OCI-LY3 (cell line): ENCODE results near the gene COL16A1.

Experiments used
- H2AFZ ChIP-seq: fragments of 200-600, 300-600 bp; shearing (Covaris generic); 2 replicates; pipeline ENCODE4 v1.6.0; 2014; ENCODE audit warnings: antibody characterized with exemption, low read depth, low read length
- H3K27ac ChIP-seq: fragments of 200-600, 300-600 bp; sonication (generic); 2 replicates; pipeline ENCODE4 v1.5.1; 2014; ENCODE audit warnings: mild to moderate bottlenecking, low read length, moderate library complexity, mixed read lengths
- H3K27me3 ChIP-seq: fragments of 200-600, 300-600 bp; sonication (generic); 2 replicates; pipeline ENCODE4 v1.6.1; 2014; ENCODE audit warnings: low read depth, low read length, mixed read lengths
- H3K36me3 ChIP-seq: fragments of 200-600, 300-600 bp; sonication (generic); replicated peaks from 2 replicates; pipeline ENCODE3; 2014; ENCODE audit warnings: low read depth, low read length, mixed read lengths
- H3K4me1 ChIP-seq: fragments of 300-600, 200-600 bp; sonication (generic); 2 replicates; pipeline ENCODE4 v1.6.1; 2014; ENCODE audit warnings: low read length, mixed read lengths
- H3K4me2 ChIP-seq: fragments of 200-600, 300-600 bp; sonication (generic); 2 replicates; pipeline ENCODE4 v1.6.1; 2014; ENCODE audit warnings: low read length, mixed read lengths
- H3K4me3 ChIP-seq: fragments of 300-600, 200-600 bp; sonication (generic); 2 replicates; pipeline ENCODE4 v1.5.1; 2014; ENCODE audit warnings: antibody characterized with exemption, mild to moderate bottlenecking, low read length, moderate library complexity
- H3K79me2 ChIP-seq: fragments of 300-600, 200-600 bp; shearing (Covaris generic); 2 replicates; pipeline ENCODE4 v1.6.1; 2014; ENCODE audit warnings: mild to moderate bottlenecking, low read length, mixed read lengths
- H3K9ac ChIP-seq: fragments of 300-600, 200-600 bp; shearing (Covaris generic); 2 replicates; pipeline ENCODE4 v1.6.0; 2014; ENCODE audit warnings: mild to moderate bottlenecking, low read length, moderate library complexity
- H3K9me3 ChIP-seq: fragments of 200-600, 300-600 bp; shearing (Covaris generic); 2 replicates; pipeline ENCODE4 v1.6.1; 2014; ENCODE audit warnings: low read length, mixed read lengths; ENCODE audit not compliant: insufficient read depth
- H4K20me1 ChIP-seq: fragments of 200-600, 300-600 bp; sonication (generic); 2 replicates; pipeline ENCODE4 v1.6.1; 2016; ENCODE audit warnings: low read length, mixed read lengths; ENCODE audit not compliant: insufficient read depth
- CTCF ChIP-seq: fragments of 200-600, 300-600 bp; sonication (generic); IDR thresholded peaks from 2 replicates; pipeline ENCODE4 v1.5.1; 2014; ENCODE audit warnings: antibody characterized with exemption, low read length, low read depth
- EZH2phosphoT487 ChIP-seq: fragments of 200-600 bp; shearing (Covaris generic); IDR thresholded peaks from 2 replicates; pipeline ENCODE4 v1.6.1; 2018; ENCODE audit warnings: antibody characterized with exemption, mixed run types, low read depth

COL16A1 gene

DNA sequence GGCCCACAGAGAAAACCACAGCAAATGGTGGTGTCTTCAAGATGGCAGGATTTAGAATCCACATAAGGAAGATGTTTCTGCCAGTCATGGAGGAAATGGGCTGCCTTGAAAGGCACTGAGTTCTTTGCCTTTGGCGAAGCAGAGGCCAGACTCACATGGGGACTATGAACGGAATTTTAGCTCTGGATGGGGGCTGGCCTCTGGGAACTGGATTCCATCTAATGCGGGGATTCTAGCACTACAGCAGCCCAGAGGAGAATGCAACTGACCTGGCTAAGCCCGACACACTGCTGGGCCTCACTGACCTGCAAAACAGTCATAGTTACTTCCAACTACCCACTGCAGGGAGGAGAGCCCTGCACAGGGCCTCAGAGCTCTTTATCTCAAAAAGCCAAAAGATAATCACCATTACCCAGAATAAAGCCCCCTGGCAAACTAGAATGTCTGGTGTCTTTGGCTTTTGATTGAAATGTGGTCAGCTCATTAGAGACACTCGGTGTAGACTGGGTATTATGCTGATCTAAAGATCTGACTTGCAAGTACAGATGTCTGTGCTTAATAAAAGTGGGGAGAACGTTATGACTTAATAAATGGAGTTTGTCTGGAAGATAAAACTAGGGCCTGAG, 74.8 kb downstream of the COL16A1 start:
- Histone ChIP-seq H3K79me2 (no peaks in the 10 kb centered on the region), H3K4me3 (no peak overlapping the region), H3K36me3 (no peaks in the 10 kb centered on the region), H3K4me2 (no peak overlapping the region), H3K4me1 (peaks cover 10% of the 10 kb centered on the region), H3K27ac (no peak overlapping the region), H3K9me3 (no peaks in the 10 kb centered on the region), H4K20me1 (no peaks in the 10 kb centered on the region), H2AFZ (no peak overlapping the region), H3K27me3 (no peaks in the 10 kb centered on the region), H3K9ac (no peak overlapping the region)
- TF ChIP-seq CTCF (no peak), EZH2phosphoT487 (no peak)

GRCh38 chr1:31627930-31628559, 75.8 kb downstream of the COL16A1 start:
- no peak overlapping the region for H3K4me2 ChIP-seq
- H3K27me3 ChIP-seq = no peaks in the 10 kb centered on the region
- no peaks in the 10 kb centered on the region for H3K9me3 ChIP-seq
- no peak overlapping the region for H2AFZ ChIP-seq
- H3K36me3 ChIP-seq = no peaks in the 10 kb centered on the region
- no peak overlapping the region for H3K9ac ChIP-seq
- no peaks in the 10 kb centered on the region for H3K79me2 ChIP-seq
- no peak overlapping the region for H3K27ac ChIP-seq
- peaks cover 13% of the 10 kb centered on the region for H3K4me1 ChIP-seq
- no peak for TF ChIP-seq EZH2phosphoT487
- no peak for TF ChIP-seq CTCF
- no peaks in the 10 kb centered on the region for H4K20me1 ChIP-seq
- no peak overlapping the region for H3K4me3 ChIP-seq

GRCh38 chr1:31627301-31627929, 76.4 kb downstream of the COL16A1 start:
- Histone ChIP-seq H3K4me2 (no peak overlapping the region), H3K9ac (no peak overlapping the region), H3K27ac (no peak overlapping the region), H3K4me3 (no peak overlapping the region), H3K36me3 (no peaks in the 10 kb centered on the region), H3K27me3 (no peaks in the 10 kb centered on the region), H3K79me2 (no peaks in the 10 kb centered on the region), H3K9me3 (no peaks in the 10 kb centered on the region), H3K4me1 (peaks cover 11% of the 10 kb centered on the region), H2AFZ (no peak overlapping the region), H4K20me1 (no peaks in the 10 kb centered on the region)
- TF ChIP-seq CTCF (no peak), EZH2phosphoT487 (no peak)
